Suprapubic skin (tissue), 4 donors: ENCODE data around the gene TSPOAP1. TPM values are rescaled to one million over a fixed set of nuclear protein-coding genes. Genes with fewer than 3 reads are reported as not detected.

Source experiments
- DNase-seq, 2 donors: peaks; one replicate each; pipeline ENCODE4 v3.0.0-alpha.2; 2019; ENCODE audit warnings: low spot score in 2 of 2
- H3K27ac ChIP-seq: fragments of 200-600 bp; sonication (generic); one replicate; pipeline ENCODE4 v1.5.1; 2019
- H3K27me3 ChIP-seq: fragments of 200-600 bp; sonication (generic); one replicate; pipeline ENCODE4 v1.5.1; 2019
- H3K36me3 ChIP-seq: fragments of 200-600 bp; sonication (generic); one replicate; pipeline ENCODE4 v1.5.1; 2019
- H3K4me1 ChIP-seq: fragments of 200-600 bp; sonication (generic); one replicate; pipeline ENCODE4 v1.5.1; 2019
- H3K4me3 ChIP-seq: fragments of 200-600 bp; sonication (generic); one replicate; pipeline ENCODE4 v1.5.1; 2019; ENCODE audit warnings: mild to moderate bottlenecking
- H3K9me3 ChIP-seq: fragments of 200-600 bp; sonication (generic); one replicate; pipeline ENCODE4 v1.5.1; 2019
- EP300 ChIP-seq: sonication (generic); formaldehyde crosslinking; IDR thresholded peaks from one replicate; pipeline ENCODE4 v1.6.1; 2017; ENCODE audit warnings: antibody characterized with exemption
- POLR2A ChIP-seq, 2 donors: fragments of 450-650 bp; IDR thresholded peaks; one replicate each; pipeline ENCODE4 v1.6.1; 2017; ENCODE audit warnings: antibody characterized with exemption in 2 of 2, mild to moderate bottlenecking in 2 of 2, moderate library complexity in 2 of 2
- POLR2AphosphoS5 ChIP-seq, 3 donors: sonication (generic); formaldehyde crosslinking; IDR thresholded peaks; one replicate each; pipeline ENCODE4 v1.6.1; 2017; ENCODE audit warnings: antibody characterized with exemption in 3 of 3
- WGBS: methylation state at CpG from one replicate; pipeline ENCODE4 v1.1.5; 2018; 5-methylcytosine and 5-hydroxymethylcytosine counted together
- total RNA-seq, 4 donors: library from RNA; depleted of rRNA; stranded (reverse); fragments of >200 nt; gene quantifications; one replicate each; pipeline ENCODE4 v1.1.0, GENCODE V29; 2016
- TF ChIP-seq, protein P1 (sequence below), 2 donors: fragments of 200-600 bp in 1 of 2; fragments of 450-650 bp in 1 of 2; sonication (generic) in 1 of 2; IDR thresholded peaks; one replicate each; pipeline ENCODE4 v1.5.1; 2016 to 2019; ENCODE audit warnings: antibody characterized with exemption in 2 of 2, mild to moderate bottlenecking in 1 of 2, moderate library complexity in 1 of 2

TSPOAP1 gene
- total RNA-seq, 4 donors from 2014 or later = 6.8 to 26.9 (median 12.4) TPM

DNA sequence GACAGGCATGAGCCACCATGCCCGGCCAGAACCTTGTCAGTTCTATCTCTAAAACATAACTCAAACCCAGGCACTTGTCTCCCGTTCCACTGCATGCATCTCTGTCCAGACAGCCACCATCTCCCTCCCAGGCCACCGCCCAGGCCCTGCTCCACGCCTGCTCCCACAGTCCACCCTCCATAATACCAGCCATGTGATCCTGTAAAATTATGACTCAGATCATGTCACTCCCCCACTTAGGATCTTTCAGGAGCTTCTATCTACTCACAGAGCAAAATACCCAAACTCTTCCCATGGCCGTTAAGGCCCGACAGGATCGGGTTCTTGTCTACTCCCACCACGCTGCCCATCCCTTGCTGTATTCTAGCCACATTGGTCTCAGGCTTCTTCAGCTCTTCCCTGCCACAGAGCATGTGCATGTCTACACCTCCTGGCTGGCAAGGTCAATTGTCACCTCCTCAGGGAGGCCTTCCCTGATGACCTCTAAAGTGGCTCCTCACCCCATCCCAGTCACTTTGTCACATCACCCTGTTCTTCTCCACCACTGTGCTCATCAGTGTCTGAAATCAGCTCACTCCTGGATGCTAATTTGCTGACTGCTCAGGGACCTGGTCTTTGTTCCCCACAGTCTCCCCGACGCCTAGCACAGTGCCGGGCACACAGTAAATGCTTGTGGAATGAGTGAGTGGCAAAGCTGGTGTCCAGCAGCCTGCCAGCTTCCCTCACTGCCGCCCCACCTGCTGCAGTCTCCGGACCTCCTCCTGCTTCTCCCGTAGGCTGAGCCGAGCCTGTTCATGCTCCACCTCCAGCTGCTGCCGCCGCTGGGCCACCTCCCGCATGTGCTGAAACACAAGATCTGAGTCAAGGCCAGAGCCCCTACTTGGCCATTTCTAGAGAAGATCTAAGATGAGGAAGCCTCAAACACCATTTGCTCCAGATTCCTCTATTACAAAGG lies 6.7 kb downstream of the TSPOAP1 start:
- H3K4me1 ChIP-seq = peaks cover 21% of the 10 kb centered on the region
- no peak overlapping the region for H3K4me3 ChIP-seq
- 94% methylated on average over 18 of the region's 18 CpGs for WGBS
- peaks cover 5% of the 10 kb centered on the region for H3K27me3 ChIP-seq
- H3K36me3 ChIP-seq = no peaks in the 10 kb centered on the region
- no peak overlapping the region for H3K27ac ChIP-seq
- DNase-seq = no peak
- TF ChIP-seq POLR2AphosphoS5 (IDR thresholded peaks at IDR 0.05) = no peak
- TF ChIP-seq, protein P1, sequence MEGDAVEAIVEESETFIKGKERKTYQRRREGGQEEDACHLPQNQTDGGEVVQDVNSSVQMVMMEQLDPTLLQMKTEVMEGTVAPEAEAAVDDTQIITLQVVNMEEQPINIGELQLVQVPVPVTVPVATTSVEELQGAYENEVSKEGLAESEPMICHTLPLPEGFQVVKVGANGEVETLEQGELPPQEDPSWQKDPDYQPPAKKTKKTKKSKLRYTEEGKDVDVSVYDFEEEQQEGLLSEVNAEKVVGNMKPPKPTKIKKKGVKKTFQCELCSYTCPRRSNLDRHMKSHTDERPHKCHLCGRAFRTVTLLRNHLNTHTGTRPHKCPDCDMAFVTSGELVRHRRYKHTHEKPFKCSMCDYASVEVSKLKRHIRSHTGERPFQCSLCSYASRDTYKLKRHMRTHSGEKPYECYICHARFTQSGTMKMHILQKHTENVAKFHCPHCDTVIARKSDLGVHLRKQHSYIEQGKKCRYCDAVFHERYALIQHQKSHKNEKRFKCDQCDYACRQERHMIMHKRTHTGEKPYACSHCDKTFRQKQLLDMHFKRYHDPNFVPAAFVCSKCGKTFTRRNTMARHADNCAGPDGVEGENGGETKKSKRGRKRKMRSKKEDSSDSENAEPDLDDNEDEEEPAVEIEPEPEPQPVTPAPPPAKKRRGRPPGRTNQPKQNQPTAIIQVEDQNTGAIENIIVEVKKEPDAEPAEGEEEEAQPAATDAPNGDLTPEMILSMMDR (IDR thresholded peaks at IDR 0.05) = no peak
- TF ChIP-seq EP300 = no peak
- TF ChIP-seq POLR2A (IDR thresholded peaks at IDR 0.05) = no peak
- H3K9me3 ChIP-seq = no peaks in the 10 kb centered on the region

DNA sequence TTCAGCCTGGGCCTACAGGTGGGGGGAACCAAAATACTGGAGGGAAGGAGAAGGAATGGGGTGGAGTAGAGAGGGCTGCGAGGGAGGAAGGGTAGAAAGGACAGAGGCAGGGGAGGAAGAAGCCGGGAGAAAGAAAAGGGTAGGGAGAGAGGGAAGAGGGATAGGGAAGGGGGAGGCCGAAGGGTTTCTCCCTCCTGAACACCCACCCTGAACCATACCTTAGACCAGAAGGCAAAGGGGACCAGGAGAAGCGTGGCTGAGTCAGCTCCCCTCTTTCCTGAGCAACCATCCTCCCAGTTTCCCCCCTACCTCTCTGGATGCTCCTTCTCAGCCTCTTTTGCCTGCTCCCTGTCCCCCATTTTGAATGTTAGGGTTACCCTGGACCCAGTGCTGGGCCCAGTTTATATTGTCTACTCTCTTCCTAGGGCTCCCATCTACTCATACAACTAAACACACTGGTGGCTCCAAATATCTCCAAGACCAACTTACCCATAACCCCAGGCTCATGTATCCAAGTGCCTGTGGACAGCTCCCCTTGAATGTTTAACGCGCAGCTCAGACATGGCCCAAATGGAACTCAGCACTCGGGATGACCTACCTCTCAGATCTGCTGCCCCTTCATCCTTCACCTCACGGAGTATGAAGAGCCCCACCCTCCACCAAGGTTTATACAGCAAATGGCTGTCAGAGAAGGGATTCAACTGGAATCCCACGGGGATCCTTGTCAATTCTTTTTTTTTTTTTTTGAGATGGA lies 7.8 kb downstream of the TSPOAP1 start:
- Histone ChIP-seq H3K4me1 (peaks cover 21% of the 10 kb centered on the region), H3K27me3 (peaks cover 5% of the 10 kb centered on the region), H3K9me3 (no peaks in the 10 kb centered on the region), H3K27ac (no peak overlapping the region), H3K36me3 (no peaks in the 10 kb centered on the region), H3K4me3 (no peak overlapping the region)
- TF ChIP-seq POLR2AphosphoS5 (IDR thresholded peaks at IDR 0.05) = no peak
- no peak for TF ChIP-seq POLR2A (IDR thresholded peaks at IDR 0.05)
- no peak for TF ChIP-seq EP300
- TF ChIP-seq, protein P1 (IDR thresholded peaks at IDR 0.05) = no peak
- DNase-seq = no peak
- WGBS = 92% methylated on average over 9 of the region's 9 CpGs

DNA sequence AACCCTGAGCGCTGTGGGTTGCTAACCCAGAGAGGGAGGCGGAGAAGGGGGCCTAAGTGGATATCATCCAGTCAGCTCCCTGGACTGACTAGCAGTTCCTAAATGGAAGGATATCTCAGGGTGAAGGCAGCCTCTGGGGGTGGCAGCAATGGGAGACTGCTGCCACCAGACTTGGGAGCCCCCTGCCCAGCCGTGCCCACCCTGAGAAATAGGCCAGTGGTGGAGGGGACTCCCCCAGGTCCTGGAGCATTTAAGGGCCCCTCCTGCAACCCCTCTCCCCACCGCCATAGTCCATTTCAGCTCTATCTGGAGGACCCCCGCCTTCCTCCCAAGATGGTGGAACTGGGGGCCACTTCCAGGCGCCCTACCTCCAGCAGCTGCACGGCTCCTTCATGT lies 8.4 kb downstream of the TSPOAP1 start:
- DNase-seq = peak in 1 of 2 donors; percentile 54
- Histone ChIP-seq H3K4me1 (peaks cover 18% of the 10 kb centered on the region), H3K36me3 (no peaks in the 10 kb centered on the region), H3K27me3 (peaks cover 5% of the 10 kb centered on the region), H3K27ac (no peak overlapping the region), H3K4me3 (no peak overlapping the region), H3K9me3 (no peaks in the 10 kb centered on the region)
- no peak for TF ChIP-seq EP300
- TF ChIP-seq, protein P1 (IDR thresholded peaks at IDR 0.05) = no peak
- no peak for TF ChIP-seq POLR2AphosphoS5 (IDR thresholded peaks at IDR 0.05)
- no peak for TF ChIP-seq POLR2A (IDR thresholded peaks at IDR 0.05)
- WGBS = 93% methylated on average over 7 of the region's 7 CpGs

DNA sequence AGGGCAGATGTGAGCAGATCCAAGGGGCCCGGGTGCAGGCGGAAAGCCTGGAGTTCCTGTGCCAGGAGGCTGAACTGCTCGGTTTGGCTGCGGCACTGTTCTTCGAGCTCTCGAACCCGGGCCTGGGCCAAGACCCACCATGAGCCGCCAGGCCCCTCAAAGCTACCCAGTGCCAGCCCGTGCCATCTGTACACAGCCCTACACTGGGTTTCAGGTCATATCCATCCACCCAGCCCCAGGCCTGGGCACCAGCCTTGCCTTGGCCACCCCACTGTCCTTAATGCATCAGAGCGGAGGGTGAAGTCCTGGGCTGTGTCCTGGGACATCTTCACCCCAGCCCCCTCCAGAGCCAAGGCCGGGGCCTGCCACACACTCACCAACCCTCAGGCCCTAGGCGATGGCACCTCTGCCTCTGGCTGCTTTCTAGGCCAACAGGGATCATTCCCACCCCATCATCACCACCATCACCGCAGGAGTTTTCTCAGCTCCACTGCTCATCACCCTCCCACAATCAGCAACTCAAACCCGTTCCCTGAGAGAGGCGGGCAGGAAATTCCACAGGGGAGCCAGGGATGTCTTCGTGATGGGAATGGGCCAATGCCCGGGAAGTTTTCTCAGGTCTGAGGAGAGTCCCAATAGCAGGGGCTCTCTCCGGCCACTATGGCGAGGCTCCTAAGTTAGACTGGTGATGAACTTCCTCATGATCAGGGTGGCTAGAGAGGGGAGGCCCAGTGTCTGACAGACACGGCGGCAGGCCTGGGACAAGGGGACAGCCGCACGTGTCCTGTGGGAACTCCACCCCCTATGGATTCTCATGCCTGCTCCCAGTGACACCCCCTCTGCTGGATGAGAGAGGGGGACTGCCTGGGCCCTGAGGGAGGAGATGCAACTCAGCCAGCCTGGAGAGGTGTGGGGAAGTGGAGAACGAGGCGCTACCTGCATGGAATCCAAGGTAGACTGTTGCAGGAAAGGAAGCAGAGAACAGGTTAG lies 9.1 kb downstream of the TSPOAP1 start:
- Histone ChIP-seq H3K36me3 (no peaks in the 10 kb centered on the region), H3K27me3 (no peaks in the 10 kb centered on the region), H3K27ac (no peak overlapping the region), H3K4me1 (peaks cover 11% of the 10 kb centered on the region), H3K9me3 (no peaks in the 10 kb centered on the region), H3K4me3 (no peak overlapping the region)
- 88% methylated on average over 15 of the region's 25 CpGs for WGBS
- TF ChIP-seq, protein P1 (IDR thresholded peaks at IDR 0.05) = no peak
- no peak for TF ChIP-seq POLR2AphosphoS5 (IDR thresholded peaks at IDR 0.05)
- no peak for TF ChIP-seq POLR2A (IDR thresholded peaks at IDR 0.05)
- no peak for TF ChIP-seq EP300
- DNase-seq = peak in 1 of 2 donors; percentile 53
